ENCODE data around the gene XXYLT1. TPM values are rescaled to one million over a fixed set of nuclear protein-coding genes. Genes with fewer than 3 reads are reported as not detected.

The XXYLT1 gene
- total RNA-seq, 4 donors from 2014 or later, result 5.4 to 18.2 (median 6.9) TPM

GRCh38 chr3:195270079-195270816 lies 711 bp downstream of the XXYLT1 start:
- peak overlapping the region; percentile 79 to 93 (median 88) for H3K27ac ChIP-seq
- no peak for TF ChIP-seq CTCF (IDR thresholded peaks at IDR 0.05)
- TF ChIP-seq POLR2A (IDR thresholded peaks at IDR 0.05), result no peak
- peak; percentile 46 to 65 (median 61) for DNase-seq
- no peaks in the 10 kb centered on the region for H3K9me3 ChIP-seq
- peaks cover 0 to 20% (median 10%) of the 10 kb centered on the region in 4 donors for H3K4me1 ChIP-seq
- no peaks in the 10 kb centered on the region for H3K27me3 ChIP-seq
- peak overlapping the region; percentile 76 to 97 (median 84) for H3K4me3 ChIP-seq
- H3K36me3 ChIP-seq, result no peaks in the 10 kb centered on the region

DNA sequence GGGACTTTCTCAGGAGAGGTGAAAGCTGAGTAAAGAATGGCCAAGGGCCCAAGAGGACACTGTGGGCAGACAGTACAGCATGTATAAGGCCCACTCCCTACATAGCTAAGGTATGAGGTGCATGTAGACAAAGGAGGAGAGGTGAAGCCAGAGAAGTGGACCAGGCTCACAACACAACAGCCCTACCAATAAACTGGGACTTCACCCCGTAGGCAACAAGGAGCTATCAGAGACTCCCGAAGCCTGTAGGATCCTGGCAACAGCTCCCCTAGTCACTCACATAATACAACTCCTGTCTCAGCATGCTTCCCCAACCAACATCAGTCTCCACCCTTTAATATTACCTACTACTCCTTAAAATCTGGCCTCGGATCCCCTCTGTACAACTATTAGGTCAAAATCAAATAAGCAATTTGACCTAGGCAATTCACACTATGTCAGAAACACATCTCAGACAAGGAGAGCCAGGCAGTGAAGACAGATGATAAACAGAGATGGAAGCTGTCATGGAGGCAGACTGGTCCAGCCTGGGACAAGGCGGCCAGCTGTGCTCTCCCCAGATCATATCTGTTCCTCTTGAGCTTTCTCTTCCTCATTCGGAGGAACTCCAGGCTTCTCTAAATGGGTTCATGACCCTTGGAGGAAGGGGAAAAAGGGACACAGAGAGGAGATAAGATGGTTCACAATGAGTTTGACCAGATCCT lies 1.4 kb downstream of the XXYLT1 start:
- Histone ChIP-seq H3K27me3 (no peaks in the 10 kb centered on the region), H3K9me3 (no peaks in the 10 kb centered on the region), H3K36me3 (no peaks in the 10 kb centered on the region), H3K4me3 (peak overlapping the region in 2 of 4 donors; percentile 76 to 80), H3K27ac (no peak overlapping the region), H3K4me1 (peaks cover 0 to 20% (median 10%) of the 10 kb centered on the region in 4 donors)
- TF ChIP-seq CTCF (IDR thresholded peaks at IDR 0.05) (no peak), POLR2A (IDR thresholded peaks at IDR 0.05) (no peak)
- no peak for DNase-seq

DNA sequence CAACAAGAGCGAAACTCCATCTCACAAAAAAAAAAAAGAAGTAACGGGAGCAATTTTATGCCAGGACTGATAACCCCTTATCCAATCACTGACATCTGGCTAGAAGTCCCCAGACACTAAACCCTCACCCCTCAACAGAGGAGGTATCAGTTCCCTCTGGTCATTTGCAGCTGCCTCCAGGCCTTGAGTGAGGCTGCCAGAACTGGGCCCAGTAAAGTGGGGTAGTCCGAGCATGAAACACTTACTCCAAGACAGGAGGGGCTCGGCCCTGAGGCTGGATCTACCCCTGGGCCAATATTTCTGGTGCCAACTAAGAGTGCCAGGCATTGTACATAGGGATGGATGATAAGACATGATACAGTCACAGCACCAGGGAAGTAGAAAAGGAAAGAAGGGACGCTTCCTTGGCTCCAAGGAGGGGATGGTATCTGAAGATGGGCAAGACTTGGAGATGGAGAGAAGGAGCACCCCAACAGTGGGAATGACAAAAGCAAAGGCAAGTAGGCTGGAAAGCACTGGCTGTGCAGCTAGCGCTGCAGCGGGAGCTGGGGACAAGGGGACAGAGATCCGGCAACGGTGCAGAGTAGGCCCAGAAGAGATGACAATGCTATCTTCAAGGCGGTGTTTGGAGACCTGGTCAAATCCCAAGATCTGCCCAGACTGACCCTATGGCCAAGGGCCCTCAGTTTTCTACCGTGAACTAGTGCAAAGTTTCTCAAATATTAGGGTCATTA lies 2.2 kb downstream of the XXYLT1 start:
- H3K4me3 ChIP-seq, result no peak overlapping the region
- H3K27ac ChIP-seq, result no peak overlapping the region
- peaks cover 0 to 20% (median 10%) of the 10 kb centered on the region in 4 donors for H3K4me1 ChIP-seq
- H3K36me3 ChIP-seq, result no peaks in the 10 kb centered on the region
- no peak for TF ChIP-seq CTCF (IDR thresholded peaks at IDR 0.05)
- no peak for TF ChIP-seq POLR2A (IDR thresholded peaks at IDR 0.05)
- H3K27me3 ChIP-seq, result no peaks in the 10 kb centered on the region
- DNase-seq, result no peak
- H3K9me3 ChIP-seq, result no peaks in the 10 kb centered on the region

- DNase-seq, result no peak
- H3K27me3 ChIP-seq, result no peaks in the 10 kb centered on the region
- no peak for TF ChIP-seq POLR2A (IDR thresholded peaks at IDR 0.05)
- no peak for TF ChIP-seq CTCF (IDR thresholded peaks at IDR 0.05)
Measured at GRCh38 chr3:195267096-195267495, 3.9 kb downstream of the XXYLT1 start.

DNA sequence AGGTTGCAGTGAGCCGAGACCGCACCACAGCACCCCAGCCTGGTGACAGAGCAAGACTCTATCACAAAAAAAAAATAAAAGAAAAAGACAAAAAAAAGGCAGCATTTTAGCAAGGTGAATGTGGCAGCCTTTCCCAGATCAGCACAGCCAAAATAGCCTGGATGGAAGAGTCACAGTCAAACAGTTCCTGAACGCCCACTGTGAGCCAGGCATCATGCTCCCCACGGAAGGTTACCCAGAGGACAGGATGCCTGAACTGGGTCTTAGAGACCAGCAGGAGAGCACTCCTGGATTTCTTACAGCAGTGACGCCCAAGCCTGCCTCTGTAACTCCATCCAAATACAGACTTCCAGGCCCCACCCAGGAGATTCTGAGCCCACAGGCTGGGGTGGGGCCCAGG lies 4.5 kb downstream of the XXYLT1 start:
- H3K4me3 ChIP-seq, result no peak overlapping the region
- no peaks in the 10 kb centered on the region for H3K36me3 ChIP-seq
- no peak for TF ChIP-seq POLR2A (IDR thresholded peaks at IDR 0.05)
- TF ChIP-seq CTCF (IDR thresholded peaks at IDR 0.05), result no peak
- no peaks in the 10 kb centered on the region for H3K9me3 ChIP-seq
- DNase-seq, result no peak
- H3K4me1 ChIP-seq, result peaks cover 0 to 17% (median 10%) of the 10 kb centered on the region in 4 donors
- H3K27me3 ChIP-seq, result no peaks in the 10 kb centered on the region
- H3K27ac ChIP-seq, result no peak overlapping the region

More at GRCh38 chr3:195267096-195267495, 3.9 kb downstream of the XXYLT1 start:
- H3K9me3 ChIP-seq, result no peaks in the 10 kb centered on the region
- no peak overlapping the region for H3K27ac ChIP-seq
- no peak overlapping the region for H3K4me3 ChIP-seq
- peaks cover 0 to 20% (median 10%) of the 10 kb centered on the region in 4 donors for H3K4me1 ChIP-seq
- H3K36me3 ChIP-seq, result no peaks in the 10 kb centered on the region
